HG03354 (cell line): ENCODE data around the gene SLC35G2.
A peak's percentile ranks its signal among the peaks of the same experiment; 100 is the strongest.
"Not testable (repeated sequence)": the region's sequence is repeated elsewhere in the genome, so short reads cannot be mapped to it uniquely, and the experiment has no call there.

Source experiments
- ATAC-seq: cut with Tn5 transposase; IDR thresholded peaks from one replicate; pipeline ENCODE4 v1.9.1; 2021; ENCODE audit warnings: mild to moderate bottlenecking; ENCODE audit not compliant: unreplicated experiment, poor library complexity, severe bottlenecking

Gene SLC35G2

GRCh38 chr3:136883967-136884720 is 65.2 kb downstream of the SLC35G2 start:
- no peak for ATAC-seq

GRCh38 chr3:136885357-136886213 is 66.7 kb downstream of the SLC35G2 start:
- ATAC-seq: peak; percentile 59

GRCh38 chr3:136889947-136890346 is 71.0 kb downstream of the SLC35G2 start:
- no peak for ATAC-seq

- ATAC-seq: no peak
These were observed 73.3 kb downstream of the SLC35G2 start for GRCh38 chr3:136891934-136892855.

- no peak for ATAC-seq
These were observed 75.0 kb downstream of the SLC35G2 start for GRCh38 chr3:136893848-136894443.

GRCh38 chr3:136897171-136897570 is 78.2 kb downstream of the SLC35G2 start:
- ATAC-seq: peak; percentile 63

GRCh38 chr3:136898549-136898948 is 79.6 kb downstream of the SLC35G2 start:
- no peak for ATAC-seq

GRCh38 chr3:136898954-136899353 is 80.0 kb downstream of the SLC35G2 start:
- ATAC-seq: no peak

- no peak for ATAC-seq
These were observed 80.8 kb downstream of the SLC35G2 start for GRCh38 chr3:136899622-136900158.

GRCh38 chr3:136900694-136901093 is 81.8 kb downstream of the SLC35G2 start:
- ATAC-seq: not testable (repeated sequence)

- no peak for ATAC-seq
These were observed 82.5 kb downstream of the SLC35G2 start for GRCh38 chr3:136901391-136901790.

- ATAC-seq: not testable (repeated sequence)
These were observed 83.6 kb downstream of the SLC35G2 start for GRCh38 chr3:136902530-136902929.

GRCh38 chr3:136903899-136904298 is 85.0 kb downstream of the SLC35G2 start:
- ATAC-seq: no peak

GRCh38 chr3:136904746-136905145 is 85.8 kb downstream of the SLC35G2 start:
- no peak for ATAC-seq
